Measurements from ENCODE around the gene CD38.
"Not testable (repeated sequence)": the region's sequence is repeated elsewhere in the genome, so short reads cannot be mapped to it uniquely, and the experiment has no call there.

Gene CD38

DNA sequence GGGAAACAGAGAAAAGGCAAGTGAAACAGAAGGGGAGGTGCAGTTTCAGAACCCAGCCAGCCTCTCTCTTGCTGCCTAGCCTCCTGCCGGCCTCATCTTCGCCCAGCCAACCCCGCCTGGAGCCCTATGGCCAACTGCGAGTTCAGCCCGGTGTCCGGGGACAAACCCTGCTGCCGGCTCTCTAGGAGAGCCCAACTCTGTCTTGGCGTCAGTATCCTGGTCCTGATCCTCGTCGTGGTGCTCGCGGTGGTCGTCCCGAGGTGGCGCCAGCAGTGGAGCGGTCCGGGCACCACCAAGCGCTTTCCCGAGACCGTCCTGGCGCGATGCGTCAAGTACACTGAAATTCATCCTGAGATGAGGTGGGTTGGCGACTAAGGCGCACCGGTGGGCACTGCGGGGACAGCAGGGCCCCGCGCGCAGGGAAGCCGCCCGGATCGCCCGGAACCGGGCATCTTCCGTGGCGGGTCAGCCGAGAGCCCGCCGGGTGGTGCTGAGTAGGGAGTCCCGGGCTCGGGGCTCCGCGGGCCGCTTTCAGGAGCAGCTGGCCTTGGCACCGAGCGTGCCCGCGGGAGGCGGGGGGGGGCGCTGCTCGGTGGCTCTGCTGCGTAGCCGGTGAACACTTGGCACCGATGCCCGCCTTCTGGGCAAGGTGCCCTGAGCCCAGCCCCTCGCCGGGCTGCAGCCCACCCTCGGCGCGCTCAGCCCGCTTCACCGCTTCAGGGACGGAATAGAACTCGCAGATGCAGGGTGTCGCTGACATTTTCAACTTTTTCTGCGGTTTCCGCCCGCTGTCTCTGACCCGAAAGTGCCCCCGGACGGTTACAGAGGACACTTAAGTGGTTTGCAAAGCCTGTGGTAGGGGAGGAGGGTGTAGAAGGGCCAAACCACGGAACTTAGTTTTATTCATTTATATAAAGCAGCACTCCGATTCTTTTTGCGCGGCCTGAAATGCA is at the start of gene CD38:
CD38 (plus strand) TSS at position 40 of the 953 bp plus-strand sequence; CDS start at position 127, 87 bp downstream.
- peak; percentile 35 for DNase-seq

DNA sequence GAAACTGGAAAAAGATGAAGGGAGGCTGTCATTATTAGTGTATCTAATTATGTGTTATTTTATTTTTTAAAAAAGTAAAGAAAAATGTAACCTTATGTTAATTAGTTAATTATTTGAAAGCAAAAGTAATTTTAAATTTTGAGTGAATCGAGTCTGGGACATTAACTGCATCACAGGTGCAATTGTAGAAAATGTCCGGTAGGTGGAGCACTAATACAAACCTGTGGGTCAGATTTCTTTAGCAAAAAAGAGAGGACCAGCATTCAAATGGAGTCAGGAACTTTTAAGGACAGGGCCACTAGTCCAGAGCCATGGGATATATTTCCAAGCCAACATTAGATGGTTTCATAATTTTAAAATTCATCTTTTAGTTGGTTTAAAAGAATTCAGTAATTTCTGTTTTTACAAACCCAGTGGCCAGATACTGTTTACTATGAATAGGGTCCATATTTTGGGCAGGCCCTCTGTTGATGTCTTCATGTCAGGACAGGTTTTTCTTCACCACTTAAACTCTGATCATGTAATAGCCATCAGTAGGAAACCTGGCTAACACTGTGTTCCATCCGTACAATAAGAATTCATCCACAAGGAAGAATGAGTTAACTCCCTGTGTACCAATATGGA is 48.1 kb upstream of the CD38 start:
- no peak for DNase-seq

DNA sequence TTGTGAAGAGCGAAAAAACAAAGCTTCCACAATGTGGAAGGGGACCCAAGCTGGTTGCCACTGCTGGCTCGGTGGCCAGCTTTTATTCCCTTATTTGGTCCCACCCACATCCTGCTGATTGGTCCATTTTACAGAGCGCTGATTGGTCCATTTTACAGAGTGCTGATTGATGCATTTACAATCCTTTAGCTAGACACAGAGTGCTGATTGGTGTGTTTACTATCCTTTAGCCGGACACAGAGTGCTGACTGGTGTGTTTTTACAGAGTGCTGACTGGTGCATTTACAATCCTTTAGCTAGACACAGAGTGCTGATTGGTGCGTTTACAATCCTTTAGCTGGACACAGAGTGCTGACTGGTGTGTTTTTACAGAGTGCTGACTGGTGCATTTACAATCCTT is 45.1 kb upstream of the CD38 start:
- DNase-seq, result not testable (repeated sequence)

DNA sequence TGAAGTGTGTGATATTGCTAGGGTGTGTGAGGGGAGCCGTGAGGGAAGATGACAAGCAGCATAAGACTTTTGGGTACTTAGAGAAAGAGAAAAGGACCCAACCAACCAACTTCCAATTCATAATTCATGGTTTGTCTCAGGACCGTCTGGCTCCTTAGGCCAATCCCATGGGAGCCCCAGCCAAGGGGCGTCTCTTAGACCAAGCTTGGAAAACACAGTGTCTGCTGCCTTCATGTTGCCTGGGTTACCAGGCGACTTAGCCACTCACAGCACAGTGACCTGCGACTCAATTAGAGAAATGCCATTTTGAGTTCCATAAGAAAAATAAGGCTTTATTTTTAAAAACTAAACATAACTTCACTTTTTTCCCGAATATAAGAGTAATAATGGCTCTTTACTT is 42.6 kb upstream of the CD38 start:
- no peak for DNase-seq

DNA sequence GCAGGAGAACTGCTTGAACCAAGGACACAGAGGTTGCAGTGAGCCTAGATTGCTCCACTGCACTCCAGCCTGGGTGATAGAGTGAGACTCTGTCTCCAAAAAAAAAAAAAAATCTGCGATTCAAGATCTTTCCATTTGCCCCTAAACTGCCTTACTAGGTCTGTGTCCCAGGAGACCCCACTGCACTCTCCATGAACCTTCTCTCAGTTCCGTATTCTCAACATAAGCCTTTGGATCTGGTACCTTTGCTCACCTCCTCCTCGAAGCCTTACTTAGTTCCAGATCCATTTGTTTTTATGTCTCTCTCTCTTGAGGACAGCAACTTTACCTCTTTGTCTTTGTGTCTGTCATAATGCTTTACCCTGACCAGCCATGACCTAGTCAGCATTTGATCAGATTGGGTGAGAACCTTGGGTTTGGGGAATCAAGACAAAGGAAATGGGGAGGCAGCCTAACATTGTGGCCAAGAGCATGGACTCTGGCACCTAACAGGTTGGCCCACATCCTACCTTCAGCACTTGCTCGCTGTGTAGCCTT is 41.5 kb upstream of the CD38 start:
- no peak for DNase-seq

DNA sequence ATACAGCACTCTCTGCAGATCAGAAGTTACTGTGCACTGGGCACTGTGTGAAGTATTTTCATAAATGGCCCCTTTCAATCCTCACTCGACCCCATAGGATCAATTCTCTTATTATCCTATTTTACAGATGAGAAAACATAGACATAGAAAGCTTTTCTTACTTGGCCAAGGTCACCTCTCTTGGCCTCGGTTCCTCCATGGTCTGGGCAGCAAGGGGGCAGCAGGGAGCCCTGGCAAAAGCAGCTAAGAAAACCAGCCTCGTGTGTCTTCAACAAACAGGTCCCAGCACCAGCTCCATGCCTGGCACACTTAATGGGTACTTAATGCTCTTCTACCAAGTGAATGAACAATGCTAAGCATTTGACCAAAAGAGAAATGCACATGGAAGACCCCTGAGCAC is 40.9 kb upstream of the CD38 start:
- DNase-seq, result no peak

DNA sequence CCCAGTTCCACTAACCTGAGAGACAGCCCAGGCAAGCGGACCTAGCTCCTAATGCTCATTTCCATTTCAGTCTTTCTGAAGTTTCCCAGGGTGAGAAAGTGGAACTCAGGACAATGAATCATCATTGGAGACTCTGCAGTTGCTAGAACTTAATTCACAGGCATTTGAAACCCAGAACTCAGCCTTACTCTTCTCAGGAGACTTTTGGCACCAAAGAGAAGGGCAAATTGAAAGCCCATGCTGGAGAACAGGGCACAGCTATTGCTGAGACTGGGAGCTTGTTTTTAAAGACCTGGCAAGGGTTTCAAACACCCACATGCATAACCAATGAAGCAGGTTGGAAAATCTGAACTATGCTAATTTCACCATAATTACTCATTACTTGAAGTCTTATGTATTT is 39.3 kb upstream of the CD38 start:
- DNase-seq, result no peak

DNA sequence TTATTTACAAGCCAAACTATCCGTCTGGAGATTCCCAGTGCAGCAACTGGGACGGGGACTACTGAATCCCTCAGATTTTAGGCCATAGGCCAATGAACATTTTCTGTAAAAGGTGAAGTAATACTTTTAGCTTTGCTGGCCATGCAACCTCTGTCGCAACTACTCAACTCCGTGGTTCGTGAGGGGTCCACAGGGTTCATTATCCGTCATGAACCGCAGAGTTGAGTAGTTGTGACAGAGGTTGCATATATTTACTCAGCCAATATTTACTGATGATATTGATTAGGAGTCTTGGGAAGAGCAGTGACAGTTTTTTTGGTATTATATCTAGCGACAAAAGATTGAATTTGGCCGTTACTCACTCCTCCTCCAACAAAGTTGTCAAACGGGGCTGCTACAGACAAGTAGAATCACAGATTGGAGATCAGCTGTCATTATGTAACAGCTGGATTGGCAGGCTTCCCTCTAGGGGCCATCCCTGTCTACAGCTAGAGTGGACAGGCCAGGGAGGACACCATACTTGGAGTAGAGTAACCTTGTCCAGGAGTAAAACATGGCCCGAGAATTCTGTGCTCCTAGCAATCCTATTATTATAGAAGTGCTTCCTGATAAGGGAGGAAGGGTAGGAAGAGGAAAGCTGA is 37.2 kb upstream of the CD38 start:
- DNase-seq, result no peak

DNA sequence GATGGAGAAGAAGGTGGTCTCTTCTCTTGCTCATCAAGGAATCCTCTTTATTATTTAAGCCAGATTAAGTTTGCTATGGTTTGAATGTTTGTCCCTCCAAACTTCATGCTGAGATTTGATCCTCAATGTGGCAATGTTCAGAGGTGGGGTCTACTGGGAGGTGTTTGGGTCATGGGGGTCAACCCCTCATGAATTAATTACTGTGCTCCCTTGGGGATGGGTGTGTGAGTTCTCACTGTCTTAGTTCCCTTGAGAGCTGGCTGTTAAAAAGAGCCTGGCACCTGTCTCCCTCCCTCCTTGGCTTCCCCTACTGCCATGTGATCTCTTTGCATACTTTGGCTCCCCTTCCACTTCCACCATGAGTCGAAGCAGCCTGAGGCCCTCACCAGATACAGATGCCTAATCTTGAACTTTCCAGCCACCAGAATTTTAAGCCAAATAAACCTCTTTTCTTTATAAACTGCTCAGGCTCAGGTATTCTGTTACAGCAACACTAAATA is 36.0 kb upstream of the CD38 start:
- DNase-seq, result no peak

DNA sequence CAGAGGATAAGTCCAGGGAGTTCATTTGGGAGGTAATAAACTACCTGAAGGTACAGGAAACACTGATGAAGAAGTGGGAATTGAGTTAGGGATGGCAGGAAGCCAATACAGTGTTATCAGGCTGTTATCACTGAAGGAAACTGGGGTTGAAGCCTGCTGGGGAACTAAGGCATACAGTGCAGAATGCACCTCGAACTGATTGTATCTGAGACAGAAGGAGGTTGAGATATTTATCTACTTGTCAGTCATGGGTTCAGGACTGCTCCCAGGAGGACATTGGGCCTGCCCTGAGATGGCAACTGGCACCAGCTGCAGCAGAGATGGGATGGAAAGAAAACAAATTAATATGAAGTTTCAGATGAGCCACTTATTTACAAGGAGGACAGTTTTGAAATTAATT is 35.5 kb upstream of the CD38 start:
- DNase-seq, result no peak

DNA sequence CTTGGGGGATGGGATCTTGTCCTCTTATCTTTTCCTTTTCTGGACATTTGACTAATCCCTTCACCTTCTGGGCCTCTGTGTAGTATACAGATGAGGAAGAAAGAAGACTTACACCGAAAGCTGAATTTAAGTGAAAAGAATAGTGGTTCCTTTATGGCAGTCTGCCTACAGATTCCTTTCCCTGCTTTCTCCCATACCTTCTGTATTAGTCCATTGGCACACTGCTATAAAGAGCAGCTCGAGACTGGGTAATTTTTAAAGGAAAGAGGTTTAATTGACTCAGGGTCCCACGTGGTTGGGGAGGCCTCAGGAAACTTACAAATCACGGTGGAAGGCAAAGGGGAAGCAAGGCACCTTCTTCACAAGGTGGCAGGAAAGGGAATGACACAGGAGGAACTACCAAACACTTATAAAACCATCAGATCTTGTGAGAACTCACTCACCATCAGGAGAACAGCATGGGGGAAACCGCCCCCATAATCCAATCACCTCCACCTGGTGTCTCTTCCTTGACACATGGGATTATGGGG is 34.0 kb upstream of the CD38 start:
- no peak for DNase-seq

DNA sequence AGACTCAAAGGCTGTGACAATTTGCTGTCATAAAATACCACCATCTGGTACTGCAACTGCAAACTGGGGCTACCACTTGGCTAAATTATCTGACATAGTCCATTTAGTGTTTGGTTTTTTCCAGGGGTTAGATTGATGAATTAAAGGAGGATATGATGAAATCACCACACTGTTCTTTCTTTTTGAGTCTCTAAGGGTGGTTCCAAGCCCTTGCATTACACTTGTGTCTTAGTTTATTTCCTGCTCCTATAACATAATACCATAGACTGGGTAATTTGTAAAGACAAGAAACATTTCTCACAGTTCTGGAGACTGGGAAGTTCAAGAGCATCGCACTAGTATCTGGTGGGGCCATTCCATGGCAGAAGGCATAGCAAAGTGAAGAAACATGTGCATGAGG is 32.0 kb upstream of the CD38 start:
- no peak for DNase-seq

DNA sequence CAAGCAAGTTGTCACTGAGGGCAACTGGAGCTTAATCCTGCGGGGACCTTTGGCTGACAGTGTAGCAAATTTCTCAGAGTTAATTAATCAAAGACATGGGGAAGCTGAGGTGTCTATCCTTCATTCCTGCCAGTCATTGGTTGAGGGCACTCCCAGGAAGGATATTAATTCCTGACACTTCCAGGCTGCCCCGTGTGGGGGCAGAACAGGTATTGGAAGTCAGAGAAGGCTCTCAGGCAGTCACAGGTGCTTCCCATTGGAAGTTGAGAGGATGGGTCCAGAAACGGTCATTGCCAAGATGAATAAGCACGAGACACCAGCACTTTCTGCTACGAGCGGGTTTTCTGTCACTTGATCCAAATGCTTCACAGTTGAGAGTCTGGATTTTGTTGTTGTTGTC is 29.1 kb upstream of the CD38 start:
- no peak for DNase-seq

DNA sequence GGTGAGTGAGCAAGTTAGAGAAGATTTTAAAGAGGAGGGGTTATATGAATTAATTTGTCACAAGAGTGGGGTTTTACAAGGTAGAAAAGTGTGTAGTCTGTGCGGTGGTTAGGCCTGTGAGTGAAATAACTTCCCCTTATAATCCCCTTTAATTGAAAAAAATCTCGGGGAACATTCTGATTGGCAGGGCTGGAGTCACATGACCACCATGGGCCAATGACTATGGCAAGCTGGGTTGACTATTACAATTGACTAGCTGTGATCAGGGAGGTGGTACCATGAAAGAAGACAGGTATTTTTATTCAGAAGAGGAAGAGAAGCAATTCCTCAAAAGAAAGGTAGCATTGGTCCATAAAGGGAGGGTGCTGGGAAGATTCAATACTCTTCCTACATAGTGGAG is 27.0 kb upstream of the CD38 start:
- DNase-seq, result no peak

DNA sequence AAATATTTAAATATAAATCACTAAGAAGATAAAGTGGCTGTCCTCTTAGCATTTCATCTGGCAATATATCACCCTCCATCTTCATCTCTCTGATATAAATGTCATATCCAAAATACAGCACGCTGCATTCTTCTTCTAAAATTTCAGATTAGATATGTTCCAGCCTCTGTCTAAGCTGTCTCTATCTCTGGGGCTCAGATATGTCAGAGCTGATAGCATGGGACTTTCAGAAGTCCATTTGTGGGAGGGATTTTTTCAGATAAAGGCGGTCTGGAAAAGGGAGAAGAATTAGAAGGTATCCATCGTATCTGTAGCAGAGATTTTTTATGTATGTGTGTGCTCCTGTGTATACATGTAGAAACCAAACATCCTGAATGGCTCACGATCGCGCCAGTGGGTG is 25.0 kb upstream of the CD38 start:
- no peak for DNase-seq

DNA sequence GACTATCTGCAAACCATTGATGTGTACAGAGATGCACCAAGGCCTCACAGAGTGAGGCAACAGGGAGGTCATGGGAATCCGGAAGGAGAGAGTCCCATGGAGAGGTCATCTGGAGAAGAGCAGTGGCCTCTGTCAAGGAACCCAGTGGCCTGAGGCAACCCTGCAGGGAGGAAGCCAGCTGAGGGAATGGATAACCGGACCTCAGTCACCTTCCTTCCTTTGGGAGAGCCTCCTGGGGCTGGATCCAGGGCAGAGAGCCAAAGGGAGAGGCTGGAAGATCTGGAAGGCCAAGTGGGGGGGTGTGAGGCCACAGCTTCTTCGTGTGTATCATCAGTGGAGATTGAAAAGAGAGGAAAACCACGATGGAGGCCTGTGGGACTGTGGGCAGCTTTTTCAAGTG is 24.3 kb upstream of the CD38 start:
- no peak for DNase-seq

DNA sequence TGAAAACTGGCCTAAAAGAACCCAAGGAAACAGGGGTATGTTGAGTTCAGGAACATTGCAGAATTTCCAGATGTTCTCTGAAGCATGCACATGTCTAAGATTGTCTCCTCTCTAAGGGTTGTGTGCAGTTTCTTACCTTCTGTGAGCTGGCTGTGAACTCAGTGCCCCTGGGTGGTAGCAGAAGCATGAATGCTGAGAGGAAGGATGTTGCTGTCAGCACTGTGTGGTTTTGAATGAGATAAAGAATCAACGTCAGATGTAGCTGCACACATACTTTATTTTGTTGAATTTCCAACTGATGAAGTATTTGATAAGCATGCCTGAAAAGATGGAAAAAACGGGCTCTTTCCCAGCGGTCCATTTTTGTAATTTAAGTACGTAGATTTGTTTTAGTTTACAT is 23.8 kb upstream of the CD38 start:
- DNase-seq, result no peak

DNA sequence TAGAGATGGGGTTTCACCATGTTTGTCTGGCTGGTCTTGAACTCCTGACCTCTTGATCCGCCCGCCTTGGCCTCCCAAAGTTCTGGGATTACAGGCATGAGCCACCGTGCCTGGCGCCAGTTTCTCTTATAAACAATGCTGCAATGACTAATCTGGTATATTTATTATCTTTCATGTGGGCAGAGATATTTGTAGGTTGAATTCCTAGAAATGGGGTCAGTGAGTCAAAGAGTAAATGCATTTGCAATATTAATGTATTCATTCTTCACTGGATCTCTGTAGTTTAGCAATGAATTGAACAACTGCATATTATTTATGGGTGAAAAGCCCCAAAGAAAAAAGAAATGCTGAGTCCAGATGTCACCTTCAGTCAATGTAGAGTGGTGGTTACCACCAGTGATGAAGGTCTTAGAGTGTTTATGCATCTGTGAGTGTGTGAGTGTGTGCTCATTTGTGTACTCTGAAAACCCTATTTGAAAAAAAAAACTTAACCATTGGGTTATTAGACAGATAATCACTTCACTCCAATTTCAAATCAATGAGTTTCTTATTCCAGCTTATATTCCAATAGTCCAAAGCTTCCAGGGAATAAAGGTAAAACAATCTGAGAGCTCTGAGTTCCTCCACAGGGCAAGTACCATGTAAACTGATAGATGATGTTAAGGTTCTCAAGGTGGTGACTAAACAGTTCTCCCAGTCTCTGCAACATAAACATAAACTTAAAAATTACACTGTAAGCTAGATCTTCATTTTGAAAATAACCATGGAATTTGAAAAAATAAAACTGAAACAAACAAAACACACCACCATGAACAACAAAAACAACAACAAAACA is 22.6 kb upstream of the CD38 start:
- no peak for DNase-seq

DNA sequence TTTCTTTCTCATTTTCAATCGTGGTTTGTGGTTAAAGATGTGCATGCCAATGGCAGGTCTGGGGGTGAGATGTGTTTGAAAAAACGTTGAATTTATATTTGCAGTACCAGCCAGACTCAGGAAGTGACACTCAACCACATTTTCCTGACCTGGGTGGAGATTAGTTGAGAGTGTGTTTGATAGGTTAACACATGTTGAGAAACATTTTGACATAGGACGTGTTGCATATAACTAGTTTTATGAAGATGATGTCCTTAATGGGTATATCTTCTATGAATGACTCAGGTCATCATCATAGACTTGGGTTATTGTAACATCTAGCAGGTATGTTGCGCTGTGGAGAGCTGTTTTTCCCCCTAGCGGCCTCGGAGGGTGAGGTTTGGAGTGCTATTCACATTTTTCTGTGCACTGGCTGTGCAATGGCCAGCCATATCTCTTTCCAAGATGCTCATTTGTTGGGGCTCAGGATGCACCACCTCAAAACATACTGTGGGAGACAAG is 21.7 kb upstream of the CD38 start:
- DNase-seq, result no peak

DNA sequence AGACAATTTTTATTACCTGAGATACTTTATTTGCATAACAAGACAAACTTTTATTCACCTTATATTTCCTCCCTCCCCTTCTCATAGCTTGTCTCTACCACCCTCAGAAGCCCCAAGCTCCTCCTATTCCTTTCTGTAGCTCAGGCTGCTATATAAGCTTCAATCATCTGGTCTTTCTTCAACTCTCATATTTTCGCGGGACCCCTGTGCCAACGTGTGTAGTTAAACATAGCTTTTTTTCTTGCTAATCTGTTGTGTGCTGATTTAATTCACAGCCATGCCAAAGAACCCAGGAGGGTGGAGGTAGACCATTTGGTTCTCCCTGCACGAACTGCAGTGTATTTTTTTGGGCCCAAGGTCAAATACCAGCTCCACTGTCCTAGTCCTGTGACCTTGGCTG is 21.1 kb upstream of the CD38 start:
- no peak for DNase-seq

DNA sequence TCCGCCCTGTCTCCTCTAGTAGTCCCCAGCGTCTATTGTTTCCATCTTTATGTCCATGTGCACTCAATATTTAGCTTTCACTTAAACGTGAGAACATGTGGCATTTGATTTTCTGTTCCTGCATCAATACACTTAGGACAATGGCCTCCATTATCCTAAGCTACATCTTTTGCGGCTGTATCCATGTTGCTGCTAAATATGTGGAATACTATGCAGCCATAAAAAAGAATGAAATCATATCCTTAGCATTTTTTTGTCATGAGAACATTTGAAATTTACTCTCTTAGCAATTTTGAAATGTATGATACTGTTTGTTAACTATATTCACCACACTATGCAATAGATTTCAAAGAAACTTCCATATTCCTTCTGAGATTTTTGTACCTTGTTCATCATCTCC is 19.8 kb upstream of the CD38 start:
- DNase-seq, result no peak

DNA sequence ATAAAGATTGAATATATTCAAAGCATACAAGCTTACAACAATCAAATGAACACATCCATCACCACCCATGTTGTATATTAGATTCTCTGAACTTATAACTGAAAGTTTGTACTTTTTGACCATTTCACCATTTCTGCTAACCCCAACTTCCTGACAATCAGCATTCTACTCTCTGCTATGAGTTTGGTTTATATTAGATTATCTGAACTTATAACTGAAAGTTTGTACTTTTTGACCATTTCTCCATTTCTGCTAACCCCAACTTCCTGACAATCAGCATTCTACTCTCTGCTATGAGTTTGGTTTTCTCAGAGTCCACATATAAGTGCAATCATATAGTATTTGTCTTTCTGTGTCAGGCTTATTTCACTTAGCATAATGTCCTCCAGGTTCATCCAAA is 15.7 kb upstream of the CD38 start:
- not testable (repeated sequence) for DNase-seq

Data from 8988T (cell line).